Ishikawa (cell line): ENCODE measurements around the gene VTA1.

Experiments
- EP300 ChIP-seq: IDR thresholded peaks from 2 replicates; pipeline ENCODE4 v1.6.1; 2012; ENCODE audit warnings: borderline replicate concordance
- MAX ChIP-seq: IDR thresholded peaks from 2 replicates; pipeline ENCODE4 v1.6.1; 2012
- RAD21 ChIP-seq: IDR thresholded peaks from 2 replicates; pipeline ENCODE4 v1.6.1; 2012; ENCODE audit warnings: low read depth
- TAF1 ChIP-seq: IDR thresholded peaks from 2 replicates; pipeline ENCODE4 v1.6.1; 2012; ENCODE audit warnings: low read depth, mild to moderate bottlenecking
- TEAD4 ChIP-seq: IDR thresholded peaks from 2 replicates; pipeline ENCODE4 v1.6.1; 2012
- YY1 ChIP-seq: IDR thresholded peaks from 2 replicates; pipeline ENCODE4 v1.6.1; 2012; ENCODE audit warnings: low read depth

- TF ChIP-seq MAX (no peak), EP300 (no peak), TAF1 (no peak), YY1 (no peak), TEAD4 (no peak), RAD21 (no peak)
Measured at GRCh38 chr6:142174703-142175102, 27.6 kb downstream of the VTA1 start.
